GM21825 (cell line): ENCODE results near the gene NMT1.
"Not testable (repeated sequence)": the region's sequence is repeated elsewhere in the genome, so short reads cannot be mapped to it uniquely, and the experiment has no call there.

Source experiments
- ATAC-seq: cut with Tn5 transposase; IDR thresholded peaks from one replicate; pipeline ENCODE4 v1.9.1; 2021; ENCODE audit warnings: mild to moderate bottlenecking, moderate library complexity; ENCODE audit not compliant: unreplicated experiment

Gene NMT1

GRCh38 chr17:45117848-45118646 is 56.9 kb downstream of the NMT1 start:
- no peak for ATAC-seq

- ATAC-seq = no peak
Observed at GRCh38 chr17:45118691-45119090, 57.6 kb downstream of the NMT1 start.

- ATAC-seq = no peak
Observed at GRCh38 chr17:45119964-45120363, 58.8 kb downstream of the NMT1 start.

GRCh38 chr17:45120558-45120957 is 59.4 kb downstream of the NMT1 start:
- ATAC-seq = no peak

GRCh38 chr17:45121055-45121454 is 59.9 kb downstream of the NMT1 start:
- ATAC-seq = no peak

GRCh38 chr17:45123076-45123770 is 62.1 kb downstream of the NMT1 start:
- no peak for ATAC-seq

GRCh38 chr17:45123930-45124796 is 63.0 kb downstream of the NMT1 start:
- no peak for ATAC-seq

- ATAC-seq = not testable (repeated sequence)
Observed at GRCh38 chr17:45124797-45125122, 63.6 kb downstream of the NMT1 start.

- no peak for ATAC-seq
Observed at GRCh38 chr17:45125509-45125908, 64.4 kb downstream of the NMT1 start.

- ATAC-seq = no peak
Observed at GRCh38 chr17:45127207-45127547, 66.1 kb downstream of the NMT1 start.

GRCh38 chr17:45127548-45128300 is 66.6 kb downstream of the NMT1 start:
- no peak for ATAC-seq

- no peak for ATAC-seq
Observed at GRCh38 chr17:45128331-45128730, 67.2 kb downstream of the NMT1 start.

GRCh38 chr17:45128989-45129388 is 67.9 kb downstream of the NMT1 start:
- no peak for ATAC-seq

GRCh38 chr17:45129426-45129939 is 68.4 kb downstream of the NMT1 start:
- no peak for ATAC-seq

- no peak for ATAC-seq
Observed at GRCh38 chr17:45129940-45130680, 69.0 kb downstream of the NMT1 start.

GRCh38 chr17:45130681-45131615 is 69.8 kb downstream of the NMT1 start:
- no peak for ATAC-seq

GRCh38 chr17:45131616-45132319 is 70.7 kb downstream of the NMT1 start:
- no peak for ATAC-seq

GRCh38 chr17:45132320-45132571 is 71.1 kb downstream of the NMT1 start, which contains the start of gene PLCD3:
TSS of gene PLCD3 (minus strand) at chr17:45132515. CDS start at chr17:45132410, 105 bp downstream.
- ATAC-seq = no peak
